KMS-11 (cell line): ENCODE measurements around the gene XRCC5.

ENCODE experiments used
- H2AFZ ChIP-seq: fragments of 200-600 bp; sonication (generic); 2 replicates; pipeline ENCODE4 v1.6.1; 2016; ENCODE audit warnings: antibody characterized with exemption, mixed run types, low read depth
- H3K27ac ChIP-seq: fragments of 200-600 bp; sonication (generic); 2 replicates; pipeline ENCODE4 v1.6.1; 2016; ENCODE audit warnings: mild to moderate bottlenecking, mixed run types
- H3K27me3 ChIP-seq: fragments of 200-600 bp; sonication (generic); 2 replicates; pipeline ENCODE4 v1.6.1; 2017; ENCODE audit warnings: mild to moderate bottlenecking, low read depth, mixed run types, moderate library complexity; ENCODE audit not compliant: insufficient read depth
- H3K36me3 ChIP-seq: fragments of 200-600 bp; sonication (generic); 2 replicates; pipeline ENCODE4 v1.6.1; 2017; ENCODE audit warnings: mild to moderate bottlenecking, mixed run types; ENCODE audit not compliant: insufficient read depth
- H3K4me1 ChIP-seq: fragments of 200-600 bp; sonication (generic); 2 replicates; pipeline ENCODE4 v1.6.1; 2016; ENCODE audit warnings: mild to moderate bottlenecking, low read depth, mixed run types; ENCODE audit not compliant: poor library complexity, severe bottlenecking
- H3K4me2 ChIP-seq: fragments of 200-600 bp; sonication (generic); 2 replicates; pipeline ENCODE4 v1.7.0; 2016; ENCODE audit warnings: mild to moderate bottlenecking, mixed run types
- H3K4me3 ChIP-seq: fragments of 200-600 bp; sonication (generic); IDR thresholded peaks from 2 replicates; pipeline ENCODE4 v1.6.1; 2017; ENCODE audit warnings: low read depth, low read length, mixed read lengths; ENCODE audit not compliant: insufficient read depth
- H3K79me2 ChIP-seq: fragments of 200-600 bp; sonication (generic); 2 replicates; pipeline ENCODE4 v1.6.1; 2016; ENCODE audit warnings: low read depth, mixed run types; ENCODE audit not compliant: insufficient read depth
- H3K9ac ChIP-seq: fragments of 200-600 bp; sonication (generic); 2 replicates; pipeline ENCODE4 v1.6.1; 2016; ENCODE audit warnings: mild to moderate bottlenecking, mixed run types
- H4K20me1 ChIP-seq: fragments of 200-600 bp; sonication (generic); 2 replicates; pipeline ENCODE4 v1.6.1; 2016; ENCODE audit warnings: mild to moderate bottlenecking, mixed run types; ENCODE audit not compliant: insufficient read depth
- CTCF ChIP-seq: fragments of 200-600 bp; sonication (generic); conservative IDR thresholded peaks from 2 replicates; pipeline ENCODE4 v1.6.1; 2017; ENCODE audit warnings: low read depth, mild to moderate bottlenecking, antibody characterized with exemption, low read length, moderate library complexity, mixed read lengths

Gene XRCC5

GRCh38 chr2:216215658-216216390, 106.7 kb downstream of the XRCC5 start:
- no peak overlapping the region for H2AFZ ChIP-seq
- peak; percentile 64 for TF ChIP-seq CTCF
- peaks cover 89% of the 10 kb centered on the region for H3K4me1 ChIP-seq
- no peaks in the 10 kb centered on the region for H3K79me2 ChIP-seq
- H3K36me3 ChIP-seq: no peaks in the 10 kb centered on the region
- no peak overlapping the region for H3K4me3 ChIP-seq
- peak overlapping the region; percentile 95 for H3K4me2 ChIP-seq
- H4K20me1 ChIP-seq: no peaks in the 10 kb centered on the region
- H3K27me3 ChIP-seq: no peaks in the 10 kb centered on the region
- H3K9ac ChIP-seq: no peak overlapping the region
- H3K27ac ChIP-seq: peak overlapping the region; percentile 97

GRCh38 chr2:216216951-216217903, 108.1 kb downstream of the XRCC5 start:
- H3K4me2 ChIP-seq: peak overlapping the region; percentile 95
- H3K4me1 ChIP-seq: peaks cover 94% of the 10 kb centered on the region
- H3K79me2 ChIP-seq: no peaks in the 10 kb centered on the region
- no peak overlapping the region for H3K4me3 ChIP-seq
- H4K20me1 ChIP-seq: no peaks in the 10 kb centered on the region
- H3K9ac ChIP-seq: peak overlapping the region; percentile 67; the same call in 1 of the 2 replicates
- peak overlapping the region; percentile 7; the same call in 1 of the 2 replicates for H2AFZ ChIP-seq
- no peak for TF ChIP-seq CTCF
- no peaks in the 10 kb centered on the region for H3K27me3 ChIP-seq
- H3K27ac ChIP-seq: peak overlapping the region; percentile 97
- H3K36me3 ChIP-seq: no peaks in the 10 kb centered on the region

DNA sequence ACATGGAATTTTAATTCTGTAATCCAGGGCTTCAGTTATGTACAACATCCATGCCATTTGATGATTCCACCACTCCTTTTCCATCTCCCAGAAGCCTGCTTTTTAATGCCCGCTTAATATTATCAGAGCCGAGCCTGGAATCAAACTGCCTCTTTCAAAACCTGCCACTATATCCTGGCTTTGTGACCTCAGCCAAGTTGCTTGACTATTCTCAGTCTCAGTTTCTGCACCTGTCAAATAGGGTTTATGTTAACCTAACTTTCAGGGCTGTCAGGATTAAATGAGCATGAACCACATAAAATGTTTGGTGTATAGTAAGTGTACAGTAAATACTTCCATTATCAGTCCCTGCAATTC, 108.7 kb downstream of the XRCC5 start:
- no peak for TF ChIP-seq CTCF
- H3K27me3 ChIP-seq: no peaks in the 10 kb centered on the region
- no peaks in the 10 kb centered on the region for H3K36me3 ChIP-seq
- H3K9ac ChIP-seq: peak overlapping the region; percentile 67; the same call in 1 of the 2 replicates
- peak overlapping the region; percentile 97 for H3K27ac ChIP-seq
- no peak overlapping the region for H3K4me3 ChIP-seq
- H3K79me2 ChIP-seq: no peaks in the 10 kb centered on the region
- peak overlapping the region; percentile 7; the same call in 1 of the 2 replicates for H2AFZ ChIP-seq
- peaks cover 100% of the 10 kb centered on the region for H3K4me1 ChIP-seq
- H3K4me2 ChIP-seq: peak overlapping the region; percentile 95
- no peaks in the 10 kb centered on the region for H4K20me1 ChIP-seq

- no peak overlapping the region; the same call in 1 of the 2 replicates for H3K9ac ChIP-seq
- H3K27me3 ChIP-seq: no peaks in the 10 kb centered on the region
- no peaks in the 10 kb centered on the region for H3K36me3 ChIP-seq
- H3K27ac ChIP-seq: peak overlapping the region; percentile 97
- H3K79me2 ChIP-seq: no peaks in the 10 kb centered on the region
- no peak for TF ChIP-seq CTCF
- no peak overlapping the region for H3K4me3 ChIP-seq
- H3K4me1 ChIP-seq: peaks cover 100% of the 10 kb centered on the region
- peak overlapping the region; percentile 95 for H3K4me2 ChIP-seq
- no peak overlapping the region for H2AFZ ChIP-seq
- no peaks in the 10 kb centered on the region for H4K20me1 ChIP-seq
Observed at GRCh38 chr2:216219861-216220260, 110.7 kb downstream of the XRCC5 start.
